WERI-Rb-1 (cell line): ENCODE measurements around the gene LRRC8A.
A peak's percentile ranks its signal among the peaks of the same experiment; 100 is the strongest.

ENCODE experiments used
- DNase-seq: peaks from one replicate; pipeline ENCODE4 v3.0.0-alpha.2; 2020
- H3K27ac ChIP-seq: fragments of 250-450 bp; sonication (Bioruptor Pico); 2 replicates; pipeline ENCODE4 v1.5.1; 2020; ENCODE audit warnings: mild to moderate bottlenecking, moderate library complexity
- H3K27me3 ChIP-seq: fragments of 250-450 bp; sonication (Bioruptor Pico); 2 replicates; pipeline ENCODE4 v1.5.1; 2021; ENCODE audit warnings: mild to moderate bottlenecking, low read depth, moderate library complexity; ENCODE audit not compliant: insufficient read depth, severe bottlenecking
- H3K36me3 ChIP-seq: fragments of 250-450 bp; sonication (Bioruptor Pico); 2 replicates; pipeline ENCODE4 v1.5.1; 2020; ENCODE audit warnings: mild to moderate bottlenecking, moderate library complexity
- H3K4me3 ChIP-seq: 2 replicates; pipeline ENCODE4 v1.5.1; 2011; ENCODE audit warnings: low read depth, mild to moderate bottlenecking, control low read depth, low read length
- H3K9me3 ChIP-seq: fragments of 250-450 bp; sonication (Bioruptor Pico); 2 replicates; pipeline ENCODE4 v1.5.1; 2021; ENCODE audit warnings: mild to moderate bottlenecking, moderate library complexity; ENCODE audit not compliant: severe bottlenecking
- CTCF ChIP-seq: IDR thresholded peaks from 2 replicates; pipeline ENCODE4 v1.5.1; 2011; ENCODE audit warnings: low read depth, mild to moderate bottlenecking, control low read depth, inconsistent platforms, low read length

LRRC8A gene

DNA sequence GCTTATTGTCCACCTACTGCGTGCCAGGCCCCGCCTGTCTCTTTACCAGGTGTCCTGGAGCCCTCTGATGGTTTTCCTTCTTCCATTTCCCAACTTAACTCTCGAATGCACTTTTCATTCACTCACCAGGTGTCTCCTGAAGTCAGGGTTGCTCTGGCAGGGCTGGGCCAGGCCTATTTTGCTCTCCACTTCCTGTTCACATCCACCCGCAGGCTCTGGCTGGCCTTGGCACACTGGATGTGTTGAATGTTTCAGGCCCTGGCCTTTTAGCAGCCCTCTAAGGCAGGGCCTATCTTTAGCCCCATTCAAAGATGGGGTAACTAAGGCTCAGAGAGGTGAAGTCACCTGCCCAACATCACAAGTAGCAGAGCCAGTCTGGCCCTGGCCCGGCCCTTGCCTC lies 16.4 kb downstream of the LRRC8A start:
- DNase-seq = no peak
- Histone ChIP-seq H3K27ac (no peak overlapping the region), H3K36me3 (peaks cover 46% of the 10 kb centered on the region), H3K27me3 (no peaks in the 10 kb centered on the region), H3K4me3 (no peak overlapping the region), H3K9me3 (no peaks in the 10 kb centered on the region)
- TF ChIP-seq CTCF = no peak

- no peak for TF ChIP-seq CTCF
- Histone ChIP-seq H3K4me3 (no peak overlapping the region), H3K27me3 (no peaks in the 10 kb centered on the region), H3K36me3 (peaks cover 41% of the 10 kb centered on the region), H3K27ac (no peak overlapping the region), H3K9me3 (no peaks in the 10 kb centered on the region)
- DNase-seq = no peak
Measured at GRCh38 chr9:128898845-128899565, 17.1 kb downstream of the LRRC8A start.

GRCh38 chr9:128899566-128900322 lies 17.8 kb downstream of the LRRC8A start:
- Histone ChIP-seq H3K27ac (peak overlapping the region; percentile 25; the same call in 1 of the 2 replicates), H3K27me3 (no peaks in the 10 kb centered on the region), H3K4me3 (no peak overlapping the region), H3K36me3 (peaks cover 41% of the 10 kb centered on the region), H3K9me3 (no peaks in the 10 kb centered on the region)
- no peak for DNase-seq
- TF ChIP-seq CTCF = no peak

DNA sequence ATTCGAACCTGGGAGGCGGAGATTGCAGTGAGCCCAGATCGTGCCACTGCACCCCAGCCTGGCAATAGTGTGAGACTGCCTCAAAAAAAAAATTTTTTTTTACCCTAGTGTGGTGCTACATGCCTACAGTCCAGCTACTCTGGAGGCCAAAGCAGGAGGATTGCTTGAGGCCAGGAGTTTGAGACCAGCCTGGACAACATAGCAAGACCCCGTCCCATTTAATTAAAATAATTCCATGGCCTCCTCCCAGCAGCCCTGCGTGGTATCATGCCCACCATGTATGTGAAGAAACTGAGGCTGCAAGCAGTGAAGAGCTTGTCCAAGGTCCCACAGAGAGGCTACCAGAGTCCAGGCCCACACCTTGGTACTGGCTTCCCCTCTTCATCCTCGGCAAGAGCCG lies 19.4 kb downstream of the LRRC8A start:
- no peaks in the 10 kb centered on the region for H3K9me3 ChIP-seq
- H3K27ac ChIP-seq = no peak overlapping the region
- DNase-seq = no peak
- H3K27me3 ChIP-seq = no peaks in the 10 kb centered on the region
- H3K4me3 ChIP-seq = no peak overlapping the region
- peaks cover 24% of the 10 kb centered on the region for H3K36me3 ChIP-seq
- TF ChIP-seq CTCF = no peak

DNA sequence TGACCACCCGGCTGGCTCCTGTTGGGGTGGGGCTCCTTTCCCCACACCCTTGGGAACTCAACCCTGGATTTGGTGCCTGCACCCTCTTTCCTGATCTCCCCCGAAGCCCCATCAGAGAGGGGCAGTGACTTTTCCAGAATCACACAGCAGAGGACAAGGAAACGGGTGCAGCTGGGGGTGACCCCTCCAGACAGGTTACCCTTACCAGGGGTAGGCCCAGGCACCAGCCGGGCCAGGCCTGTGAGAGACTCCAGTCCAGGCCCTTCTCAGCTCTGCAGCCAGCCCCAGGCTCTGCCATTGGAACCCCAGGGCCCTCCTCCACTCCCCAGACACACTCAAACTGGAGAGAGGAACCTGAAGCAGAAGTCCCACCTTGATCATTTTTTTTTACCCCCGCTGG lies 19.9 kb downstream of the LRRC8A start:
- Histone ChIP-seq H3K4me3 (no peak overlapping the region), H3K36me3 (peaks cover 24% of the 10 kb centered on the region), H3K27me3 (no peaks in the 10 kb centered on the region), H3K27ac (no peak overlapping the region), H3K9me3 (no peaks in the 10 kb centered on the region)
- no peak for DNase-seq
- no peak for TF ChIP-seq CTCF
